Heart left ventricle (tissue), 13 donors: Measurements from ENCODE around the gene APOBEC3H.

Experiments
- POLR2A ChIP-seq, 2 donors: fragments of 450-650 bp; IDR thresholded peaks; one replicate each; pipeline ENCODE4 v1.6.1; 2017; ENCODE audit warnings: antibody characterized with exemption in 2 of 2, mild to moderate bottlenecking in 2 of 2, moderate library complexity in 2 of 2
- TF ChIP-seq, protein P1 (sequence below), 12 donors: fragments of 200-600 bp; sonication (generic) in 4 of 12; IDR thresholded peaks; one replicate each; pipeline versions ENCODE4 v1.5.0 to v1.8.0; 2018 to 2022; ENCODE audit warnings: antibody characterized with exemption in 12 of 12, mild to moderate bottlenecking in 5 of 12
- donor health status: ischemic (EF 13 %, LVEDD 7.1; RV severe dilation, severe dysfunction).
- donor health status: DM: no; HTN: yes; CAD: no.
- donor health status: DM: no; HTN: no; CAD: no.
- donor health status: ischemic (EF 25% LVEDD 6.9; RV normal size, moderate dysfunction).
- donor health status: ischemic (EF 25% LVEDD 5.7; RV mildly dilated, moderate dysfunction).
- donor health status: ischemic (EF 35%, LVEDD 5.7; RV mildly dilated, moderate dysfunction).
- donor health status: nonischemic (EF 11% LVEDD 7.7; RV severe dilation, severe dysfunction).
- donor health status: DM: yes; HTN: yes; CAD: no.
- donor health status: PGD.
- donor health status: ischemic (EF 29% LVEDD 5.4; RV normal size, mild dysfunction).
- donor health status: nonischemic (EF 23%, LVEDD 6.1; RV moderate dilation, normal function).

DNA sequence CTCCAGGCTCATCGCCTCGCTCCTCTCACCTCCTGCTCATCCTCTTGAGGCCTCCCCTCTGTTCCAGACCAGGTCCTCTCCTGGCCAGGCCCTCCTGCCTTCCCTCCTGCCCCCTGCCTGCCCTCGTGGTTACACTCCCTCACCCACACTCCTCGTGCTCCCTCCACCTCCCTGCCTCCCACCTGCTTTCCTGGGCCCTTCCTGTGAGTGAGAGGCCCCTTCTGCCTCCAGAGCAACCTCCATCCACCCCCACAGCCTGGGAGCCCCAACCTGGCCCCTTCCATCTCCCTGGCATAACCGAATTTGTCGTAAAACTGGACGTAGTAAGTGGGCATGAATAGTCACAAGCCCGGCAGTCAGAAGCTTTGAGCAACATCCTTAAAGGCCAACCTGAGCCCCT is 15.4 kb upstream of the APOBEC3H start:
- TF ChIP-seq, protein P1, sequence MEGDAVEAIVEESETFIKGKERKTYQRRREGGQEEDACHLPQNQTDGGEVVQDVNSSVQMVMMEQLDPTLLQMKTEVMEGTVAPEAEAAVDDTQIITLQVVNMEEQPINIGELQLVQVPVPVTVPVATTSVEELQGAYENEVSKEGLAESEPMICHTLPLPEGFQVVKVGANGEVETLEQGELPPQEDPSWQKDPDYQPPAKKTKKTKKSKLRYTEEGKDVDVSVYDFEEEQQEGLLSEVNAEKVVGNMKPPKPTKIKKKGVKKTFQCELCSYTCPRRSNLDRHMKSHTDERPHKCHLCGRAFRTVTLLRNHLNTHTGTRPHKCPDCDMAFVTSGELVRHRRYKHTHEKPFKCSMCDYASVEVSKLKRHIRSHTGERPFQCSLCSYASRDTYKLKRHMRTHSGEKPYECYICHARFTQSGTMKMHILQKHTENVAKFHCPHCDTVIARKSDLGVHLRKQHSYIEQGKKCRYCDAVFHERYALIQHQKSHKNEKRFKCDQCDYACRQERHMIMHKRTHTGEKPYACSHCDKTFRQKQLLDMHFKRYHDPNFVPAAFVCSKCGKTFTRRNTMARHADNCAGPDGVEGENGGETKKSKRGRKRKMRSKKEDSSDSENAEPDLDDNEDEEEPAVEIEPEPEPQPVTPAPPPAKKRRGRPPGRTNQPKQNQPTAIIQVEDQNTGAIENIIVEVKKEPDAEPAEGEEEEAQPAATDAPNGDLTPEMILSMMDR (IDR thresholded peaks at IDR 0.05) = no peak
- no peak for TF ChIP-seq POLR2A (IDR thresholded peaks at IDR 0.05)
